Astrocyte (in vitro differentiated cells and primary cell): ENCODE results near the gene DCDC2B.

Experiments
- EZH2 ChIP-seq: IDR thresholded peaks from 2 replicates; pipeline ENCODE4 v1.6.1; 2012; ENCODE audit warnings: mild to moderate bottlenecking, low read length, inconsistent platforms; ENCODE audit not compliant: insufficient read depth
- TF ChIP-seq, protein P1 (sequence below): IDR thresholded peaks from 2 replicates; pipeline ENCODE4 v1.5.1; 2011; ENCODE audit warnings: low read depth, mild to moderate bottlenecking, inconsistent platforms, low read length, moderate library complexity; ENCODE audit not compliant: insufficient read depth

DNA sequence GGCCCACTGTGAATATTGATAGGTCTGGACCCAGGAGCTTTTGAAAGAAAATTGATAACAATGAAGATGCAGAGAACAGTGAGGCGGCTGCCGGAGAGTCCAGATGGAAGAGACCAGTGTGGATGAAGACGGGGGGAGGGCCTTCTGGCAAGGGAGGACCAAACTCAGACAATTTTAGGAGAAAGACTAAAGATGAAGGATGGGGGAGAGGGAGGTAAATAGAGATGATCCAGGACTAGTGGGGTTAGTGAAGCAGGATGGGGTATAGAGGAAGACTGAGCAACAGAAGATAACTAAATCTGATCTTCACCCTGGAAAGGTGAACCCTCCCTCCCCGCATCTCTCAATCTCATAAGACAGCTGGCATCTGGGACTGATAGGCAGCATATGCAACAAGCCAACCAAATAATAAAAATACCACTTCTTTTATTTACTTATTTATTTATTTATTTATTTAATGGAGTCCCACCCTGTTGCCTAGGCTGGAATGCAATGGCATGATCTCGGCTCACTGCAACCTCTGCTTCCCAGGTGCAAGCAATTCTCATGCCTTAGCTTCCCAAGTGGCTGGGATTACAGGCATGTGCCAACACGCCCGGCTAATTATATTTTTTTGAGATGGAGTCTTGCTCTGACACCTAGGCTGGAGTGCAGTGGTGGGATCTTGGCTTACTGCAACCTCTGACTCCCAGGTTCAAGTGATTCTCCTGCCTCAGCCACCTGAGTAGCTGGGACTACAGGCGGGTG lies 23.8 kb downstream of the DCDC2B start:
- TF ChIP-seq, protein P1, sequence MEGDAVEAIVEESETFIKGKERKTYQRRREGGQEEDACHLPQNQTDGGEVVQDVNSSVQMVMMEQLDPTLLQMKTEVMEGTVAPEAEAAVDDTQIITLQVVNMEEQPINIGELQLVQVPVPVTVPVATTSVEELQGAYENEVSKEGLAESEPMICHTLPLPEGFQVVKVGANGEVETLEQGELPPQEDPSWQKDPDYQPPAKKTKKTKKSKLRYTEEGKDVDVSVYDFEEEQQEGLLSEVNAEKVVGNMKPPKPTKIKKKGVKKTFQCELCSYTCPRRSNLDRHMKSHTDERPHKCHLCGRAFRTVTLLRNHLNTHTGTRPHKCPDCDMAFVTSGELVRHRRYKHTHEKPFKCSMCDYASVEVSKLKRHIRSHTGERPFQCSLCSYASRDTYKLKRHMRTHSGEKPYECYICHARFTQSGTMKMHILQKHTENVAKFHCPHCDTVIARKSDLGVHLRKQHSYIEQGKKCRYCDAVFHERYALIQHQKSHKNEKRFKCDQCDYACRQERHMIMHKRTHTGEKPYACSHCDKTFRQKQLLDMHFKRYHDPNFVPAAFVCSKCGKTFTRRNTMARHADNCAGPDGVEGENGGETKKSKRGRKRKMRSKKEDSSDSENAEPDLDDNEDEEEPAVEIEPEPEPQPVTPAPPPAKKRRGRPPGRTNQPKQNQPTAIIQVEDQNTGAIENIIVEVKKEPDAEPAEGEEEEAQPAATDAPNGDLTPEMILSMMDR = no peak
- TF ChIP-seq EZH2 = no peak
